Activated T-cell treated with anti-CD3 and anti-CD28 coated beads, Interleukin-2, amount 50 U/mL, for 1 hour (primary cell): ENCODE measurements around the gene DCAF17.

Source experiments
- DNase-seq: peaks from one replicate; pipeline ENCODE4 v3.0.0-alpha.2; 2020

DCAF17 gene, protein sequence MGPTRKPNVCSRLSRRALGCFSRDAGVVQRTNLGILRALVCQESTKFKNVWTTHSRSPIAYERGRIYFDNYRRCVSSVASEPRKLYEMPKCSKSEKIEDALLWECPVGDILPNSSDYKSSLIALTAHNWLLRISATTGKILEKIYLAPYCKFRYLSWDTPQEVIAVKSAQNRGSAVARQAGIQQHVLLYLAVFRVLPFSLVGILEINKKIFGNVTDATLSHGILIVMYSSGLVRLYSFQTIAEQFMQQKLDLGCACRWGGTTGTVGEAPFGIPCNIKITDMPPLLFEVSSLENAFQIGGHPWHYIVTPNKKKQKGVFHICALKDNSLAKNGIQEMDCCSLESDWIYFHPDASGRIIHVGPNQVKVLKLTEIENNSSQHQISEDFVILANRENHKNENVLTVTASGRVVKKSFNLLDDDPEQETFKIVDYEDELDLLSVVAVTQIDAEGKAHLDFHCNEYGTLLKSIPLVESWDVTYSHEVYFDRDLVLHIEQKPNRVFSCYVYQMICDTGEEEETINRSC

DNA sequence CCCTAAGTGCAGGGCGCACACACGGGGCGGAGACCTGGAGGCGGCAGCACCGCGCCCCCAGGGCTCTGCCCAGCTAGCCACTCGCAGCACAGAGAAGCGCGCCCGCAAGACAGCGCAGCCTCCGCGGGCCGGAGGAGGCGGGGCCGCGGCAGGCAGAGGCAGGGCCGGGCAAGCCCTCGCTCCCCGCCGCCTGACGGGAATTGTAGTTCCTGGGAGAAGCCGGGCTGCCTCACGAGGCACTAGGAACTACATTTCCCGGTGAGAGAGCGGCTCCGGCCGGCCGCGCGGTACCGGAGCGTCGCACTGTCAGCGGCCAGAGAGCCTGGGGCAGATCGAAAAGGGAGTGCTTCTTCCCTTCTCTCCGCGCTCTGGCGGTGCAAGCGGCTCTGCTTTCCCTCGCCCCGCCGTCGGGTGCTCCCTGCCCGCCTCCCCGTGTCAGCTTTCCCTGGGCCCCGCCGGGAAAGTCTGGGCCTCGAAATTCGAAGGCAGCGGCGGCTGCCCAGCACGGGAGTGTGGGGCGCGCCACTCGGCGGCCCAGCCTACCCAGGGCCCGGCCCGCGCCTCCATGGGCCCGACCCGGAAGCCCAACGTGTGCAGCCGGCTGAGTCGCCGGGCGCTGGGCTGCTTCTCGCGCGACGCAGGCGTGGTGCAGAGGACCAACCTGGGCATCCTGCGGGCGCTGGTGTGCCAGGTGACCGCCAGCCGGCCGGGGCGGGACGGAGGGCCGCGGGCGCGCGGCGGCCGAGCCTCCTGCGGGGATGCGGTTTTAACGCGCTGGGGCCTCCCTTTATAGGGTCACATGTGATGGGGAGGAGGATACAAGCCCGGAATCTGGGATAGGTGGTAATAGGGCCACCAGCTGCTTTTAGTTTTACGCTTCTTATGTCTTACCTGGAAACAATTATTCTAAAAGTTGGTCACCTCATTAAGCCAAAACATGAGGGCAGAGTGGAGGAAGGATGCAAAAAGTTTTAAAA is at the start of gene DCAF17:
DCAF17 (plus strand) TSS at position 214 of the 977 bp plus-strand sequence; CDS start at position 566, 352 bp downstream.
- peak; percentile 92 for DNase-seq

DNA sequence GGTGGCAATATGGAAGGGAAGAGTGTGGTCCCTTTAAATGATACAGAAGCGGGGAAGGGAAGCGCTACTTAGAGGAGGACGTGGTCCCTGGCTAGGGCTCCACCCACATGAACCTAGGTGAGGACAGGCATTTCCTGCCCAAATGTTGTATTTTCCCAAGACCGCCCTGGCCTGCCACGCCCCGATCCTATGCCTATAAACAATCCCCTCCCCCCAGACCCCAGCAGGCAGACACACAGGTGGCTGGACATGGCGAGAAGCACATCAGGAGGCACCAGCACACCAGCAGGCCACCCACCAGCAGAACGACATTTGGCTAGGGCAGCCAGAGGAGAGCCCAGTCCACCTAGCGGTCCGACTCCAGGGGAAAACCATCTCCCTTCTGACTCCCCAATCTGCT is 47.4 kb upstream of the DCAF17 start:
- DNase-seq, result no peak

DNA sequence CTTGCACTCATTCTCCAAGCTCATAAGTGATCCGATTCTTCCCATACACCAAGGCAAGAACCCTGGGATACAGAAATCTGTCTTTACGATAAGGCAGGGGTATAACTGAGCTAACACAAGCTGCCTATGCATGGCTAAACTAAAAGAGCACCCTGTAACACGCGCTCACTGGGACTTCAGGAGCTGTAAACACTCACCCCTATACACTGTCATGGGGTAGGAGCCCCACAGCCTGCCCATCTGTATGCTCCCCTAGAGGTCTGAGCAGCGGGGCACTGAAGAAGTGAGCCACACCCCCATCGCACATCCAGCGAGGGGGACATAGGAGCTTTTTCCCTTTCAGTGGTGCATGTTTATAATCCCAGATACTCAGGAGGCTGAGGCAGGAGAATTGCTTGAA is 47.0 kb upstream of the DCAF17 start:
- no peak for DNase-seq

DNA sequence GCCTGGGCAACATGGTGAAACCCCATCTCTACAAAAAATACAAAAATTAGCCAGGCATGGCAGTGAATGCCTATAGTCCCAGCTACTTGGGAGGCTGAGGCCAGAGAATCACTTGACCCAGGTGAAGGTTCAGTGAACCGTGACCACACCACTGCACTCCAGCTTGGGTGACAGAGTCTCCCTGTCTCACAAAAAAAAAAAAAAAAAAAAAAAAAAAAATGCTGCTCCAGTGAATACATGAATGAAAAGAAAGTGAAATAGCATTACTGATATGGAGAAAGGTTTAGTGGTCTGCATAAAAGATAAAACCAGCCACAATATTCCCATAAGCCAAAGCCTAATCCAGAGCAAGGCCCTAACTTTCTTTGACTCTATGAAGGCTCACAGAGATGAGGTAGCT is 44.7 kb upstream of the DCAF17 start:
- DNase-seq, result no peak

DNA sequence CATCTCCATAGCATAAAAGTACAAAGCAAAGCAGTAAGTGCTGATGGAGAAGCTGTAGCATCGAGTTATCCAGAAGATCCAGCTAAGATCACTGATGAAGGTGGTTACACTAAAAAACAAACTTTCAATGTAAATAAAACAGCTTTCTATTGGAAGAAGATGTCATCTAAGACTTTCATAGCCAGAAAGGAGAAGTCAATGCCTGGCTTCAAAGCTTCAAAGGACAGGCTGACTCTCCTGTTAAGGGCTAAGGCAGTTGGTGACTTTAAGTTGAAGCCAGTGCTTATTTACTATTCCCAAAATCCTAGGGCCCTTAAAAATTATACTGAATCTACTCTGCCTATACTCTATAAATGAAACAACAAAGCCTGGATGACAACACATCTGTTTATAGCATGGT is 44.2 kb upstream of the DCAF17 start:
- no peak for DNase-seq

DNA sequence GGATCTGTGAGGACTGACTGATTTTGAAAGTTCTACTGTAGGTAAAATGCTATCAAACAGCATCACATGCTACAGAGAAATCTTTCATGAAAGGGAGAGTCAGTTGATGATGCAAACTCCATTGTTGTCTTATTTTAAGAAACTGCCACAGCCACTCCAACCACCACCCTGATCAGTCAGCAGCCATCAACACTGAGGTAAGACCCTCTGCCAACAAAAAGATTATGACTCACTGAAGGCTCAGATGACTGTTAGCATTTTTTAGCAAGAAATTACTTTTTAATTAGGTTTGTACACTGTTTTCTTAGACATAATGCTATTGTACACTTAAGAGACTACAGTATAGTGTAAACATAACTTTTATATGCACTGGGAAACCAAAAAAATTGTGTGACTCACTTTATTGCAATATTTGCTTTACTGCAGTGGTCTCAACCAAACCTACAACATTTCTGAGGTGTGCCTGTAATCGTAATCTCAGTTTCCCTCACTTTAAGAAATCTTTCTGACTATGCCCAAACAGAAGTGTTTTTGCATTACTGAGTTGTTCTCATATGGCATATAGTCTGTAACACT is 43.0 kb upstream of the DCAF17 start:
- DNase-seq, result no peak

DNA sequence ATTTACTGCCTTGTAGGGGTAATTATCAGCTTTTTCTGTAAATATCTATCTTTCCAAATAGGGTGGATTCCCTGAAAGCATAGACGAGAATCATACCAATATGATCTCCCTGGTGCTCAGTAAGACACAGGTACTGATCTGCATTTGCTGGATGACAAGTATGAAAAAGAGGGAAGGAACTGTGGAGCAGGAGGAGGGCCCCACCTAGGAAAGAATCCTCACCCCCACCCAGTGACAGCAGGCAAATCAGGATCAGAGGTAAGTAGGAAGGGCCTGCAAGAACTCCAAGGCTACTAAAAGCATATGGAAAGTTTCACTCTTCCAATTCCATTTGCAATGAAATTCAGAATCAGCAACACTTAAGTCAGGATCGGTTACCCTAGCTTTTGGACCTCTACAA is 42.5 kb upstream of the DCAF17 start:
- no peak for DNase-seq

DNA sequence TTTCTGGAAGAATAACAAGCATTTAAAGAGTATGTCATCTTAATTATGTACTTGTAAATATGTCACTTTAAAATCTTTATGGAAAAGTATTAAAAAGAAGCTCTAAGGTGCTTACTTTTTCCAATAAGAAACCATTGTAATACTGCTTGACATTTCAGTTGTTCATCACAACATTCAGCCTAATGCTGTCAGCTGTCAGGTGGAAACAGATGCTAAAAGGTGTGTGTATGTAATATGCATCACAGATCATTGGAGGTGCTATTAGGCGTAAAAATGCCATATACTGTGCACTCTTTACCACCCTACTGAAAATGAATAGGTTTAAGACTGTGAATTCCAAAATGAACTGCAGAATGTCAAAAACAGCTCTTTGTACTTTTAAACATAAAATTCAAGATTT is 40.5 kb upstream of the DCAF17 start:
- no peak for DNase-seq

DNA sequence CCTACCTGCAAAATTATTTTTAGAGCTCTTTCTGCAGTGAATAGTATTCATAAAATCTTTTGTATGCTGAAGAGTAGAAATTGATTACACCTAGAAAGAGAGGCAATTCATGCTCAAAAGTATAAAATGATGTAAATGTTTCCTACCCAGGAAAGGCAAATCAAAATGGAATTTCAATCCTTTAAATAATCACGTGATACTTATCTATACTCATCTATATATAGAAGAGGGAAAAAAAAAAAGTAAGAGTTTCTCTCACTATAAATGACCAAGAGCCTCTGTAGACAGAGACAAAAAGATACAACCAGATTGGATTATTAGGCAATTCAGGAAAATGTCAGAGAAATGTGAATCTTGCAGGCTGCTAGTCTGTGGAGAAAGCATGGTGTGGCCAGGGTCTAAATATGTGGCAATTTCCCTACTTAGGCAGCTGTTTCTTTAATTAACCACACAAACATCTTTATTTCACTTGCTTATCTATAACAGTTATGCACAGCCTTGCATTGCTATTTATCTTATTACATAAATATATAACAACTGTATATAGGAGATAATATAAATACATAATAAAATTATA is 39.8 kb upstream of the DCAF17 start:
- DNase-seq, result no peak

DNA sequence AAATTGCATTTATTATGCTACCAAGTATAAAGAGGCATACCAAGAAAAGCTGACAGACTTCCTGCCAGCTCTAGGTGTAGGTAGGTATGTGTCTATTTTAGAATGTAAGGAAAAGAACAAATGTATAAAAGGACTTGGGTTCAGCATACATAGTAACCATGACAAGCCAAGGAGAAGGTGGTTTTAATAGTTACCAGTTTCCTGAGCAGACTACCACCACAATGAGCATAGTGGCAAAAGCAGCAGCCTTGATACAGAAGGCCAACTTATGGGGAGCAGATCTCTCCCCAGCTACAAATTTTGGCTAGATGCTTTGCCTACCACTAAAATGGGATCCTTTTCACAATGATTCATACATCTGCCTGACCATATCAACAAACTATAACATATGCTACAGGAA is 34.7 kb upstream of the DCAF17 start:
- no peak for DNase-seq

DNA sequence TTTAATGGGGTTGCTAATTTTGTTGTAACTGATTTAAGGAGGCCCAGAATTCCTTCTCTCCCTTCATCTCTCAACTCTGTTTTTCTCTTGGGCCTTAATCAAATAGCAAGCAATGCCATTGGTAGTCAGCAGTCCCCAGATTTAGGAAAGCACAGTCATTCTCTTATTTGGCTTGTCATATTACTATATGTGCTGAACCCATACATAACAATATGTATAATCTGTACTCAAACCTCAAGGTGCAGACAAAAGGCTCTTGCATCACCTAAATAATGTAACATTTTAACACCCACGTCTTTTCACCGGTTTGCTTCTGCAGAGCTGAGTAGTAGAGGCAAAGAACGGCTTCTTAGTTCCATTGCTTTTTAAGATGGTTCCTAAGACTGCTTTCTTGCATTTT is 33.6 kb upstream of the DCAF17 start:
- DNase-seq, result no peak

DNA sequence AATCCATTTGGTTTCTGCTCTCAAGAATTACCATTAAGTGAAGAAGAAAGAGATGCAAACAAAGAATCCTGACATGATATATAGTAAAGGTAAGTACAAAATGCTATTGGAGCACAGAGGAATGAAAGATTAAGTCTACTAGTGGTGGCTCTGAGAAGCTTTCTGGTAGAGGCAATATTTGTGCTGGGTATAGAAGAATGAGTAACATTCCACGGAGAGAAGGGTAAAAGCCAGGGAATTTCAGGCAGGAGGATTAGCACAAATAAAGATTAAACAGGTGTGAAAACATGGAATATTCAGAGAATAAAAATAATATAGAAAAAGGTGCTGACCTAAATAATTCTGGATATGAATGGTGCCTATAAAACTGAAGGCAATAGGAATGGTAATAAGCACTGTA is 32.1 kb upstream of the DCAF17 start:
- no peak for DNase-seq

DNA sequence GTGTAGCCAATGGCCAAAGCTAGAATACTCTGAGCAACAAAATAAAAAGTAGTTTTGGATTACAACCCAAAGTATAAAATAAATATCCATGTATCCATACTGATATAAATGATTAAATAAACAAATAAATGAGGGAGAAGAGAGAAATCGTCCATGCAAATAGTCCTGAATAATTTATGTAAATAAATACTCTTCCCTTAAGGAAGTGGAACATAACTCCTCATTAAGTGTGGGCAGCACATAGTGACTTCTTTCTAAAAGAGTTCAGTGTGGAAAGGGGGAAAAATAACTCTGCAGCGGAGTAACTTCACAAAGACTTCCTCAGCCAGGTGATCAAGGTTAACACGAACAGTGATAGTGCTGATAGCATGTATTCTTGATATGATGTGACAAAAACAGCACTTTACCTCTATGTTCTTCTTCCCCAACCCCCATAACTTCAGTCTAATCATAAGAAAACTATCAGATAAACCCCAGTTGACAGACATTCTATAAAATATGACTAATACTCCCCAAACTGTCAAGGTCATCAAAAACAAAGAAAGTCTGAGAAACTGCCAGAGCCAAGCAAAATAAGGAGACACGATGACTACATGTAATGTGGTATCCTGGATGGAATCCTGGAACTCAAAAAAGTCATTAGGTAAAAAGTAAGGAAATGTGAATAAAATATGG is 31.0 kb upstream of the DCAF17 start:
- DNase-seq, result no peak

DNA sequence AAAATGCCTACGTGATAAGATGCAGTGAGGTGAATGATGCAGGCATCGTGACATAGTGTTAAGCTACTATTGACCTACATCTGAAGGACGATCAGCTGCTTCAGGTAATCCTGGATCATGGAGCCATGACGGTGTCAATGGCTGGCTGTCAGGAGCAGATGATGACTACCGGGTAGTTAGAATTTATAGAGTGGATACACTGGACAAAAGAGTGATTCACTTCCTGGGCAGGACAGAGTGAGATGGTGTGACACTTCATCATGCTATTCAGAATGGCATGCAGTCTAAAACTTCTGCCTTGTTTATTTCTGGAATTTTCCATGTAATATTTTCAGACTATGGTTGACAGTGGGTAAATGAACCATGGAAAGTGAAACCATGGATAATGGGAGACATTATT is 29.8 kb upstream of the DCAF17 start:
- no peak for DNase-seq

DNA sequence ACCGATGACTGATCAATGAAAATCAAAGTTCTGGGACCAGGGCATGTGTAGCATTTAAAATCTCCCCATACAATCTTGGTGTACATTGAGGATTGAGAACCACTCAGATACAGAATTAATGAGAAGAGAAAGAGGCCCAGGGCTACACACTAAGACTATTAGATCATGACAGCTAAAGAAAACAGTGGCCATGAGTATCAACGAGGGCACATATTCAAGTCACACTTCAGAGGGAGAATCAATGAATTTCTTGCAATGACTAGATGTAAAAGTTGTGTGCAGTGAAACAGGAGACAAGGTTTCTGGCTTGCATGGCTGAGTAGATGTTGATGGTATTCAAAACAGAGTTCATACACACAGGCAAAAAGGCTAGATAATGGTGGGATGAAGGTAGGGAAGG is 29.3 kb upstream of the DCAF17 start:
- no peak for DNase-seq

DNA sequence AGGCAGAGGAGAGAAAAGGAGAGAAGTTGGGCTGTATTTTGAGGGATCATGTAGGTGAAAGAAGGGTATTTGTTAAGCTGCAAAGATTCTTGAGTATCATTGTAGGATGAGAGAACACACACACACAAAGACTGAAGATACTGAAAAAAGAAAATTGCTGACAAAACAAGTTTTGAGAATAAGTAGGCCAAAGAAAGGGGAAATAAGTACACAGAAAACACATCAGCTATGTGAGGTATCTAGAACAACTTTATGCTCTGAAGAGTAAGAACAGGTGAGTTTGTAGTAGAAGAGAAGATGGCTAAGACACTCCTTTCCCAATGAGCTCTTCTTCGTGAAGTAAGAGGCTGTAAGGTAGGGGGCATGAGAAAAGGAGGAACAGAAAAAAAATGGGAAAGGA is 28.5 kb upstream of the DCAF17 start:
- DNase-seq, result no peak

DNA sequence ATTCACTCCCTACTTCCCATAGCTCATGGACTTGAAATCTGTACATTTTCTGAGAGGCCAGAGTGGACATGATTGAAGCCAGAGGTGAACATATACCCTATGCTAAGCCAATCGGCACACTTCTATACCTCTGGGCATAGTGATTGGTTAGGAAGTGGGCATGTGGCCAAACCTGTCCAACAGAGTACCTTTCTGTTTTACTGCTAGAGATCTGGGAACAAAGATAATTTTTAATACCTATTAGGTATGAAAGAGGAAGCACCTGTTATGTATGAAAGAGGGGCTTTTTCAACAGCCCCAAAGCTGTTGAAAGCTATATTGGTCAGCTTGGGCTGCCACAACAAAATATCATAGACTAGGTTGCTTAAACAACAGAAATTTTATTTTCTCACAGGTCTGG is 28.0 kb upstream of the DCAF17 start:
- DNase-seq, result no peak

DNA sequence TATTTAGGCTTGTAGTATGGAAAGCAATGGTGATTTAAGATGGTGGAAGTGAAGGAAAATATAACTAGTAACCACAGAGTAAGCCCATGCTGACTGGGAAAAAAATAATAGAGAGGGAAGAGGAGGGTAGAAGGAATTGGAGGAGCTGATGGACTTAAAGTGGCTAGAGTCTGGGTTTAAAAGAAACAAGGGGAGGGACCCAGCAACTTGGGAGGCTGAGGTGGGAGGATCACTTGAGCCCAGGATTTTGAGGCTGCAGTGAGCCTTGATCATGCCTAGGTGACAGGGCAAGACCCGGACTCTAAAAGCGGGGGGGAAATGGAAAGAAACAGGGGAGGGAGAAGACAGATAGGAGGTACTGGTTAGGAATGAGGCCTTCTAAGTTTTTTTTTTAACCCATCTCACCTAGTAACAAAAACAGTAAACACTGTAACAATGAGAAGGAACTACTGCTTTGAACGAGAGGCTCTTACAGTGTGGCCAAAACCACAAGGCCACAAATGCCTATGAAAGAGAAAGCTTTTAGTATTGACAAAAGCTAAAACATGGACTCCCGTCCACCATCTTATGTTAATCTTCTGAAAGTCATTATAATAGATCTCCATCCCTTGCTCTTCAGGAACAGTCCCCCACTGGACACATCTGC is 26.9 kb upstream of the DCAF17 start:
- DNase-seq, result no peak

DNA sequence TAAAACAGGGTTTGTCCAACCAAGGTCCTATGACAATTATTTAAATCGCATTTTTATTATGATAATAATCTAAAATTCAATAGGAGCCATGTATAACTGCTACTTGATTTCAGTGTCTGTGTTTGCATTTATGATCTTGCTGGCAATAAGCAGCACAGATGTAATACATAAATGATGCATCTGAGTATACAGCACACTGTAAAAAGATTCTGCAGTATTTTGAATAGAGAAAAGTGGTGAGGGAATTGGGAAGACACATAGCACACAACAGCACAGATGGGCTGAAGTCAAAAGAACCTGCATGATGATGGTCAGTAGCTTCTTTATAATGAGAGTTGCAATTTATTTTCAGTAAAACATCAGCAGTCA is 26.4 kb upstream of the DCAF17 start:
- DNase-seq, result no peak

DNA sequence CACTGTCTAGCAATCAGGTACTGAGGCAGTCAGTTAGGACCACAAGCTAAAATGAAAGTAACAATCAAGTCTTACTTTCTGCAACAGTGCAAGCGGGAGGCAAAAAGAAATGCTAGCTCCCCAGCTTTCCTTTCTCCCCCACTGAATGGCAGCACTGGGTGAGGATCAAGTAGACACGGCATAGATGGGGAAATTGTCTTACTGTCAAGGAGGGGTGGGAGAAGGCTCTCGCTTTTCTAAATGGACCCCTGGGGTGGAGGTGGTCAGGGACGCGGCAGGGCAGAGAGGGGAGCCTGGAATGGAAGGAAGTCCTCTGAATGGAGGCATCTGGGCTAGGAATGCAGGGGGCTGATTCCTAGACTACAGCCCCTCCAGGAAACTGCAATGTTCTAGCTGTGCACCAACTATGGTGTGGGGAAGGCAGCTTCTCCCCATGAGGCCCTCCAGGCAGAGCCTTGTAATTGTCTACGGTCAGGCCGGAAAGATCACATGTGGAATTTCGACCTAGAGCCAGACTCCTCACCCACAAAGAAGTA is 24.5 kb upstream of the DCAF17 start:
- no peak for DNase-seq

DNA sequence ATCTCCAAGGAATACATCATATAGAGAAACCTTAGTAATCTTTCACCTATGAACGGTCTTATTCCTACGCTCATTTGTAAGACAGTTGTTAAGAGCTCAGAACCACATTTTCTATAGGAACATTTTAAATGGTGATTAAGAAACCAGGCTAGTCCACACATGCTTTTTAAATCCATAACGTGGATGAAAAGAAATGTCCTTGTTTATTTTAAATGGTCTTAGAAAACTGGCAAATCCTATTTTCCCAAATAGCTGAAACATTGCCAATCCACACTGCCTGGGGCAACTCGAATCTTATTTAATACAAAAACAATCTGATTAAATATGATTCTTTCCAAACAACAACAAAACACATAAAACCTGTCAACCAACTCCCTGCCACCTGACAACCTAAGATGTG is 23.9 kb upstream of the DCAF17 start:
- no peak for DNase-seq

DNA sequence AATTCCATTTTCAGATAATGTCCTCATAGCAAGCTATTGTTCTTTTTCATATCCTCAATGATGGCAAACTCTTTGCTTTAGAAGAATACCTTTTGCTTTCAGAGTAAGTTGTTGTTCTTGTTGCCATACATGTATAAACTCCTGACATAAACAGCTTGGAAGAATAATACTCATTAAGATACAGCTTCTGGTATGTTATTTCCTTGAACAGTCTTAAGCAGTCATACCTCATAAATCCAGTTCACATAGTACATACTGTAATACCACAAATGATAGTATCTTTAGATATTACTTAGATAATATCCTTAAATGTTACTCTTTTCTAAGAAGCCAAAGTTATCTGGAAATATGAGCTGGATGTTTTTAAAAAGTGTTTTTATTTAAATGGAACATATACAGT is 23.4 kb upstream of the DCAF17 start:
- DNase-seq, result no peak
